ENCODE results near the gene HDAC9. TPM values are rescaled to one million over a fixed set of nuclear protein-coding genes. Genes with fewer than 3 reads are reported as not detected.

HDAC9 gene
- total and polyA plus RNA-seq, 2 of the 13 experiments (the other 11 are each of a cell fraction or from before 2014, with no cell fraction given): 0.05 to 0.07 TPM

DNA sequence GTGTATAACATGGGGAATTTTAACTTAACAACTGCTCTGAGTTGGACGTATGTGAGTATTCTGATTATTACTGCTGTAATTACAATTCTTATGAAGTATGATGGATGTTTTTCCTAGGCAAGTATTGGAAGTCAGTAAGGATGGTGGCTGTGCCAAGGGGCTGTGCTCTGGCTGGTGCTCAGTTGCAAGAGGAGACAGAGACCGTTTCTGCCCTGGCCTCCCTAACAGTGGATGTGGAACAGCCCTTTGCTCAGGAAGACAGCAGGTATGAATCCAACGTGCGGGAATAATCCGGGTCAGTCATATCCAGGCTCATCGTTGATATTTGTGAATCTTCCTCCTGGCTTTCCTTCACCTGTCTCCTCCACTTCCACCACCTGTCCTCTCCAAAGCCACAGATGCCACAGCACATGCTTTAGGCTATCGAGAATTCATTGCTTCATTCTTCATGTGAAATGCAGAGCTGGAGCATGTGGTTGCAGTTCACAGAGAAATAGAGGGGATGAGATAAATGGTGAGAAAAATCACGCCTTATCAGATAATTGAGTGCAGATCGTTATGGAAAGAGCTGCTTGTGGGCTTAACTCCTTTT is 480.2 kb downstream of the HDAC9 start (continued):
- no peak for TF ChIP-seq ATF7 (IDR thresholded peaks at IDR 0.05)
- no peak for TF ChIP-seq ATF7 (CRISPR knock-in tag; IDR thresholded peaks at IDR 0.05)

DNA sequence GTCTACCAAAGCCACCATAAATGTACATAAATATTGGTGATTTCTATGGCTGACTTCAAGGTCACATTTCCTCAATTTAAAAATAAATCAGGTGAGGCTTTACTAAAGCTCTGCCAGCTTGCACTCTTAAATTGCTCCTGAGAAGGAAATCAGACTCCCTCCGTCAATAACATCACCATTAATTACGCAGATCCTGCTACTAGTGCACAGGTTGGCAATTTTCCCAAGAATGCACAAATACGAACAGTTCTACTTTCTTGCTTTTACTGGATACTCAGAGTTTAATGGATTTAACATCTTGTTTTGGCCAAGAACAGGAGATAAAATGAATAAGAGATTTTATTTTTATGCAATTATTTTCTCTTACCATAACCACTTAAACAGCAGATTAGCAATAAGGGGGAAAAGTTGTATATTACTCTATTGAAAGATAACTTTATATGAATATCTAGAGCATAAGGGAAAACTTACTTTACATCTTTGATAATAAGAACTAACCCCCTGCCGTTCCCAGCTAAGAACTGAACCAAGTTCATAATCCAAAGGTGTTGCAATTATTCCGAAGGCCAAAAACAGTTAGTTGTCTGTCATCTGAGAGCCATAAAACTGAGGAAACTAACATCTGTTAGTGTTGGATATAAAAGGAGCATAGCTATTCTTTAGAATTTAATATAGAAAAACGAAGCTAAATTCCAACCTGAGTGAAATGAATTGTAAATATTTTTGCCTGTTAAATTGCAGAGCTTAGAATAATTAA is 481.3 kb downstream of the HDAC9 start:
- in situ Hi-C loops (cut with HindIII; ENCODE audit: extremely low pct_ligation_motif_present, low pct_unique_long_range_greater_than_20kb) (no loop called here), intact Hi-C loops (cut with micrococcal nuclease; ENCODE audit: unreplicated experiment) (no loop called here)
- H3K9me3 ChIP-seq (ENCODE audit: low read length): peaks cover 86% of the 10 kb centered on the region
- BruUV-seq (replicated peaks): no TSS peak
- no peak overlapping the region for H2AFZ ChIP-seq (ENCODE audit: low read length)
- no peaks in the 10 kb centered on the region for H3K4me1 ChIP-seq (ENCODE audit: insufficient read depth, low read length)
- no peak overlapping the region for H3K9ac ChIP-seq (ENCODE audit: insufficient read depth, low read depth, low read length)
- POLR2A ChIA-PET: no interaction called here
- CTCF ChIA-PET (ENCODE audit: low intra/inter-chr PET ratio, low total read pairs): no interaction called here
- no peak for ATAC-seq
- no peak overlapping the region for H3K4me2 ChIP-seq (ENCODE audit: low read depth, low read length)
- H3K4me3 ChIP-seq (replicated peaks in 1 of 3; ENCODE audit: insufficient read depth in 1 of 3, low read depth in 2 of 3, low read length in 3 of 3): no peak overlapping the region
- FAIRE-seq: no peak
- H3K79me2 ChIP-seq (ENCODE audit: insufficient read depth, low read length): no peaks in the 10 kb centered on the region
- TF ChIP-seq KLF11 (CRISPR knock-in tag; IDR thresholded peaks at IDR 0.05) (no peak), ELF1 (CRISPR knock-in tag; IDR thresholded peaks at IDR 0.05) (no peak), ZNF766 (CRISPR knock-in tag; IDR thresholded peaks at IDR 0.05; ENCODE audit: borderline replicate concordance) (no peak), ZNF792 (CRISPR knock-in tag; IDR thresholded peaks at IDR 0.05) (no peak)
- TF ChIP-seq, protein P1, sequence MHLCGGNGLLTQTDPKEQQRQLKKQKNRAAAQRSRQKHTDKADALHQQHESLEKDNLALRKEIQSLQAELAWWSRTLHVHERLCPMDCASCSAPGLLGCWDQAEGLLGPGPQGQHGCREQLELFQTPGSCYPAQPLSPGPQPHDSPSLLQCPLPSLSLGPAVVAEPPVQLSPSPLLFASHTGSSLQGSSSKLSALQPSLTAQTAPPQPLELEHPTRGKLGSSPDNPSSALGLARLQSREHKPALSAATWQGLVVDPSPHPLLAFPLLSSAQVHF (CRISPR knock-in tag; IDR thresholded peaks at IDR 0.05): no peak
- TF ChIP-seq, protein P2, sequence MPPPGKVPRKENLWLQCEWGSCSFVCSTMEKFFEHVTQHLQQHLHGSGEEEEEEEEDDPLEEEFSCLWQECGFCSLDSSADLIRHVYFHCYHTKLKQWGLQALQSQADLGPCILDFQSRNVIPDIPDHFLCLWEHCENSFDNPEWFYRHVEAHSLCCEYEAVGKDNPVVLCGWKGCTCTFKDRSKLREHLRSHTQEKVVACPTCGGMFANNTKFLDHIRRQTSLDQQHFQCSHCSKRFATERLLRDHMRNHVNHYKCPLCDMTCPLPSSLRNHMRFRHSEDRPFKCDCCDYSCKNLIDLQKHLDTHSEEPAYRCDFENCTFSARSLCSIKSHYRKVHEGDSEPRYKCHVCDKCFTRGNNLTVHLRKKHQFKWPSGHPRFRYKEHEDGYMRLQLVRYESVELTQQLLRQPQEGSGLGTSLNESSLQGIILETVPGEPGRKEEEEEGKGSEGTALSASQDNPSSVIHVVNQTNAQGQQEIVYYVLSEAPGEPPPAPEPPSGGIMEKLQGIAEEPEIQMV (CRISPR knock-in tag; IDR thresholded peaks at IDR 0.05; ENCODE audit: low read depth): no peak
- H3K36me3 ChIP-seq (replicated peaks in 1 of 2; ENCODE audit: control insufficient read depth in 1 of 2, insufficient read depth in 2 of 2, low read length in 2 of 2): no peaks in the 10 kb centered on the region
- 0% methylated on average over 6 of the region's 6 CpGs for WGBS (ENCODE audit: low lambda C conversion rate)
- no peaks in the 10 kb centered on the region for H4K20me1 ChIP-seq (ENCODE audit: insufficient read depth, low read length)
- DNase-seq (ENCODE audit: low spot score): no peak
- H3K27ac ChIP-seq (ENCODE audit: extremely low read length, insufficient read depth, low read length): no peak overlapping the region
- no peaks in the 10 kb centered on the region for H3K27me3 ChIP-seq (ENCODE audit: control insufficient read depth in 1 of 2, insufficient read depth in 2 of 2, low read length in 2 of 2)
